NCI-H1417 treated with DMSO at 0.1 percent for 48 hours (cell line): ENCODE data around the gene TF.

Experiments
- DNase-seq: peaks from one replicate; lab custom pipeline; 2025; lab: John Stamatoyannopoulos, UW

Gene TF

GRCh38 chr3:133837487-133838295, 91.5 kb downstream of the TF start:
- no peak for DNase-seq

DNA sequence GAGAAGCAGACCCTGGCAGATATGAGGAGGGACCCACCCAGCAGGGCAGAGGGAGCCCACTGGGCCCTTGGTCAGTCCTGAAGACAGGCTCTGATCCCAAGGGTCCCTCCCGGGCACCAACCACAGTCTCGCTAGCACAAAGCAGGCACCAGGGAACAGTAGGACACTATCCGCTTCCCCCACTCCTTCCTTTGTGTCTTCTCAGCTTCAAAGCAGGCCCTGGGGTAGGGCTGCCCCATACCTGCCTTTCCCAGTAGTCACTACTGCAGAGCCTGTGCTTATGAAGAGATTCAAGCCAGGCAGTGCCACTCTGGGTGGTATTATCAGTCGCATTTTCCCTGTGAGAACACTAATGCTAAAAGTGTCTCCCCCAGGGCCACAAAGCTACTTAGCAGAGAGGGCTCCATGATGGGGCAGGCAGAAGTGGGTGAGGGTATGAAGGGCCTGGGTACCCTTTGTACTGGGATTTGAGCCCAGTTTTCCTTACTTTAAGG, 92.2 kb downstream of the TF start:
- DNase-seq, result no peak

DNA sequence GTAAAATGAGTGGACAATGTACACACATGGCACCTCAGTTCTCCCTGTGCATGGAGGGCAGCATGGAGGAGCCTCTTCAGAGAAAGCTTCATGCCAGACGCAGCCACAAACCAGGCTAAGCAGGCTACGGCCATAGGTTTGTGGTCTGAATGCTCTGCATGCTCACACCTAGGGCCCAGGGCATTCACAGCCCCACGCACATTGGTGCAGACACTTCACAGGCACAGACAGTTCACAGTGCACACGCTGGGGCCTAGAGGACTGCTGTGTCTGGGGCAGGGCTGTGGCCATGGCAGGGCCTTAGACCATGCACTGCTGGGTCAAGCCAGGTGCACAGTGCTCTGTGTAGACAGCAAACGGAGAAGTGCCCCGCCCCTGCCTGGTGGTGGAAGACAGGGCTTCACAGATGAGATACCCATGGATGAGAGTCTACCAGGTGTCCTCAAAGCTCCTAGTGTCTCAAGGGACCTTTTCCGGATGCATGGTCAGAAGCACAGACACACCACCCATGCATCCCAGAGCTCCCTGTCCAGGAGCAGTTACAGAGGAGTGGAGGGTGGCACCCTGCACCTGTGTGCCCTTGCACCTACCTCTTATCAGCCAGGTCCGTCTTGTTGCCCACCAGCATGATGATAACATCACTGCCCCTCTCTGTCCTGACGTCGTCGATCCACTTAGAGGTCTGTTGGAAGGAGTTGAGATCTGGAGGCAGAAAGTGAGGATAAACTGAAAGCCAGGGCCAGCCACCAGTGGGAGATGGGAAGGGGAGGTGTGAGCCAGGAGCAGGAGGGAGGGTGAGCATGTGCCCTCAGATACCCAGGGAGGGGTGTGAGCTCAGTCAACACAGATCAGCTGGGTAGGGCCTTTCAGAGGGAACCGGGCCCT, 93.0 kb downstream of the TF start:
- DNase-seq, result no peak

- no peak for DNase-seq
Observed at GRCh38 chr3:133840055-133840737, 94.0 kb downstream of the TF start.

DNA sequence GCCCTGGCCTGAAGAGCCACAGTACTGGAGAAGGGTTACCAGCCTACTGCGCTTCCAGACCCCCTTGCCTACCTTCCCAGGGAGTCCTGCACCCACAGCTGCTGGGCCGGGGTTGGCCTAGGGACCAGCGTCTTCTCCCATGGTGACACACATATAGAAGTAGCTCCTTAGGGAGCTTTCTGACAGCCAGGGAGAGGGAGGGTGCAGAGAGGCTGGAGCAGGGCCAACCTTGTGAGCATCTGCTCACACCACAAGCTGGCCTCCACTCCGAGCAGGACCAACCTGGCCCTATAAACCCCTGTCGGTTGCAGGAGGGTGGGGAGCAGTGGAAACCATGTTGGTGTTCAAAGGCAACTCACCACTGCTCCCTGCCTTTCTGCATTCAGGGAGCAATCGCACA, 94.6 kb downstream of the TF start:
- DNase-seq, result no peak

- no peak for DNase-seq
Observed at GRCh38 chr3:133841196-133841595, 95.0 kb downstream of the TF start.

DNA sequence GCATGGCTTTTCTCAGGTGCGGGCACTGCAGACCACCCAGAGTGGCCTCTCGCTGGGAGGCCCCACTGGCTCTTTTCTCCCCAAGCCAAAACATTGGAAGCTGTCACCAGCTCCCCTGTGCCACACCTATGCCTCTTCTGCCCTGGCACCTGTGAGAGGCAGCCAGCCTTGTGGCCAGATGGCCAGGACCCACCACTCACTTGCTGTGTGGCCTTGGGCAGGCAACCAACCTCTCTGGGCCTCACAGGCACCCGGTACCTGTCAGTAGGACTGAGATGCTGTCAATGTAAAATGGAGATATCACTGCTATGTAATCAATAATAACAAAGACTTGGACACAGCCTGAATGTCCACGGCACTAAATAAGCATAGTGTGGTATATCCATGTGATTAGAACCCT, 96.0 kb downstream of the TF start:
- DNase-seq, result no peak

- DNase-seq, result no peak
Observed at GRCh38 chr3:133843634-133844033, 97.4 kb downstream of the TF start.

- DNase-seq, result no peak
Observed at GRCh38 chr3:133845127-133845526, 98.9 kb downstream of the TF start.
